Left ventricle myocardium inferior (tissue), 1 donor: ENCODE data around the gene WDR76. TPM values are rescaled to one million over a fixed set of nuclear protein-coding genes. Genes with fewer than 3 reads are reported as not detected.
A peak's percentile ranks its signal among the peaks of the same experiment; 100 is the strongest.

Experiments used
- DNase-seq: peaks from one replicate; pipeline ENCODE4 v3.0.0-alpha.2; 2020
- H3K27ac ChIP-seq: fragments of 200-600 bp; replicated peaks from 2 replicates; pipeline ENCODE4 v1.8.0; 2021
- H3K27me3 ChIP-seq: fragments of 200-600 bp; 2 replicates; pipeline ENCODE4 v1.8.0; 2021; ENCODE audit warnings: low read depth
- H3K36me3 ChIP-seq: fragments of 200-600 bp; 2 replicates; pipeline ENCODE4 v1.8.0; 2021
- H3K4me1 ChIP-seq: fragments of 200-600 bp; 2 replicates; pipeline ENCODE4 v1.8.0; 2021
- H3K4me3 ChIP-seq: fragments of 200-600 bp; 2 replicates; pipeline ENCODE4 v1.8.0; 2021; ENCODE audit warnings: mild to moderate bottlenecking, moderate library complexity
- H3K9me3 ChIP-seq: fragments of 200-600 bp; replicated peaks from 2 replicates; pipeline ENCODE4 v1.8.0; 2021
- CTCF ChIP-seq: fragments of 200-600 bp; IDR thresholded peaks from 2 replicates; pipeline ENCODE4 v1.8.0; 2021; ENCODE audit warnings: antibody characterized with exemption, mild to moderate bottlenecking, borderline replicate concordance
- intact Hi-C: fragments of 100-400 bp; cut with micrococcal nuclease; formaldehyde crosslinking; loops from one replicate; pipeline ENCODE4 v1.11.0; 2022
- microRNA-seq: library from miRNA; unstranded; fragments of <30 nt; microRNA quantifications from one replicate; pipeline ENCODE4 v1.2.0, GENCODE V29; 2020
- total RNA-seq: library from RNA; stranded (reverse); fragmentation: NEBNext Ultra II Directional; extraction: Animal tissue kit (Norgen Biotek cat#: 25700); gene quantifications from one replicate; pipeline ENCODE4 v1.2.1, GENCODE V29; 2021
- donor health status: DM: no; HTN: yes; CAD: no; lungs with severe emphysema.

WDR76 gene
- total RNA-seq, 1 donor from 2014 or later = 1.8 TPM

DNA sequence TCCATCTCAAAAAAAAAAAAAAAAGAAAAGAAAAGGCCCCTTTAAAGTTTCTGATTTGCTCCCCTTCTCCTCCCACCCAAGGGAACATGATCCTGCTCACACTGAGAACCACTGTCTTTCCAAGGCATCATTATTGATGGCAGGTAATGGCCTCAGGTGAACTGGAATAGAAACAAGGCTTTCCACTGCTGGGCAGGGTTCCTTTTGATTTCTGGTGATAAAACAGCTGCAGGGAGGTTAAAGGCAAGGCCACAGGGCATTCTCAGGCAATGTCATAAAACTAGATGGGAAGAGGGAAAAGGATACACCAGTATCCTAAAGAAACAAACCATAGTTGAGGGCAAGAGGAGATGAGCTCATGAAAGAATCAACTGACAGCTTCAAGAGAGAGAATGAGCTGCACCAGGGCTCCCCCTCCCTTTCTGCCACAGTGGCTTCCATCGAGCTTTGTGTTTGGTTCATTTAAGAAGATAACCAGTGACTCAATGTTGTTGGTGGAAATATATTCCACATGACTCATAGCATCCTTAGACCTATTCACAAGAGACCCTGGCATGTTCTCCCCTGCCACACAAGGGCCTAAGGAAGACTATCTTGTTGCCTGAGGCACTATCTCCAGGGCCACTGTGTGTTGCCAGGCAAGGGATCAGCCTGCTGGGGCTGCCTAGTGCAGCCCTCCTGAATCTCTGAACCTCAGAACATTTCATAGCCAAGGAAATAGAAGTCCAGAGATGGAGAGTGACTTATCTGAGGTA is 86.4 kb downstream of the WDR76 start:
- Histone ChIP-seq H3K36me3 (no peaks in the 10 kb centered on the region), H3K27me3 (no peaks in the 10 kb centered on the region), H3K27ac (peak overlapping the region; percentile 71), H3K4me3 (no peak overlapping the region), H3K4me1 (peaks cover 46% of the 10 kb centered on the region), H3K9me3 (no peaks in the 10 kb centered on the region)
- intact Hi-C loops = loop anchor here (10.0 kb wide), 1 partner anchor 122 kb away; no protein-coding TSS in a partner anchor
- DNase-seq = no peak
- no peak for TF ChIP-seq CTCF

DNA sequence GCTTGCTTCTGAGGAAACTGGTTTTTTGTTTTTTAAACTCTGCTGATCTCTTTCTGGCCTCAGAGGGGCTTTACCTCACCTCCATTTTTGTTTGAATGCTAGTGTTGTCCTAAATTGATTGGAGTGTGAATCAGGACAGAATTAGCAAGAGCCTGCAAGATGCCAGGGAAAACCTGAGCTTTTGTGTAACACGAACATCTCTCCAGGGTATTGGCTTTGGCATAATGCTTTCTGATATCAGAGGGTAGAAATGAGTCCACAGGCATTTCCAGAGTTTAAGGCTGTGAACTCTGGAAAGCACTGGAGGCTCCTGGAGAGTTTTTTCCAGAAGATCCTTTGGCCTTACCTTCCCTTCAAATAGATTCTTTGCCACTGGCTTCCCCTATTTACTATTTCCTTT is 87.1 kb downstream of the WDR76 start:
- Histone ChIP-seq H3K36me3 (no peaks in the 10 kb centered on the region), H3K27me3 (no peaks in the 10 kb centered on the region), H3K9me3 (no peaks in the 10 kb centered on the region), H3K4me3 (no peak overlapping the region), H3K4me1 (peaks cover 46% of the 10 kb centered on the region), H3K27ac (peak overlapping the region; percentile 71)
- intact Hi-C loops = loop anchor here (10.0 kb wide), 1 partner anchor 121 kb away; no protein-coding TSS in a partner anchor
- TF ChIP-seq CTCF = no peak
- no peak for DNase-seq

- H3K4me3 ChIP-seq = no peak overlapping the region
- no peaks in the 10 kb centered on the region for H3K36me3 ChIP-seq
- H3K27ac ChIP-seq = peak overlapping the region; percentile 54
- intact Hi-C loops = loop anchor here (10.0 kb wide), 1 partner anchor 119 kb away; no protein-coding TSS in a partner anchor
- DNase-seq = no peak
- H3K4me1 ChIP-seq = peaks cover 59% of the 10 kb centered on the region
- H3K27me3 ChIP-seq = no peaks in the 10 kb centered on the region
- H3K9me3 ChIP-seq = no peaks in the 10 kb centered on the region
- TF ChIP-seq CTCF = no peak
Observed at GRCh38 chr15:43915631-43916325, 89.0 kb downstream of the WDR76 start.

DNA sequence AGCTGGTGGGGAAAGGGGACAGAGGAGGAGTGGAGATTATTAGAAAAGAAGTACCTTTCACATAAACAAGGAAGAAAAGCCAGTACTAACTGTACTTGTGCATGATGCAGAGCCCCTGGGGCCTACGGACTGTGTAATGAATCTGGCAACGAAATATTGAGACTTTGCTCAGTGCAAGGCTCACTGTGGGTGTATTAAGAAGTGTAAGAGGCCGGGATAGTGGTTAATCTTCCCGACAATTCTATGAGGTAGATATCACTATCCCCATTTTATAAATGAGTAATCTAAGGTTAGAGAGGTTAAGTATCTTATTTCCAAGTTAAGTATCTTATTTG is 89.5 kb downstream of the WDR76 start:
- H3K27ac ChIP-seq = peak overlapping the region; percentile 54
- peaks cover 58% of the 10 kb centered on the region for H3K4me1 ChIP-seq
- no peaks in the 10 kb centered on the region for H3K36me3 ChIP-seq
- no peaks in the 10 kb centered on the region for H3K9me3 ChIP-seq
- no peak overlapping the region for H3K4me3 ChIP-seq
- intact Hi-C loops = loop anchor here (10.0 kb wide), 1 partner anchor 119 kb away; no protein-coding TSS in a partner anchor
- TF ChIP-seq CTCF = no peak
- DNase-seq = no peak
- H3K27me3 ChIP-seq = no peaks in the 10 kb centered on the region

Small RNA genes lying within 50 kb of the gene (microRNA-seq; reads per million reads assigned to microRNA genes)
- gene MIR1282 = not detected

Other genes starting within 250 kb of the WDR76 start
- gene PPIP5K1, start 236.8 kb upstream of the WDR76 start, total RNA-seq = 12.8 TPM
- not detected for gene CKMT1B, start 233.0 kb upstream of the WDR76 start, total RNA-seq
- gene STRC, start 208.2 kb upstream of the WDR76 start, total RNA-seq = not detected
- gene CATSPER2, start 178.2 kb upstream of the WDR76 start, total RNA-seq = 1.2 TPM
- not detected for gene CKMT1A, start 133.1 kb upstream of the WDR76 start, total RNA-seq
- 154 TPM for gene PDIA3, start 80.6 kb upstream of the WDR76 start, total RNA-seq
- 0.82 TPM for gene ELL3, start 50.0 kb upstream of the WDR76 start, total RNA-seq
- 900 TPM for gene SERF2, start 34.7 kb upstream of the WDR76 start, total RNA-seq
- gene SERINC4, start 26.8 kb upstream of the WDR76 start, total RNA-seq = 0.44 TPM
- gene HYPK, start 26.4 kb upstream of the WDR76 start, total RNA-seq = 17.9 TPM
- gene MFAP1, start 2.3 kb upstream of the WDR76 start, total RNA-seq = 20.4 TPM